BJ (cell line): ENCODE measurements around the gene NOTO. TPM values are rescaled to one million over a fixed set of nuclear protein-coding genes. Genes with fewer than 3 reads are reported as not detected.
A peak's percentile ranks its signal among the peaks of the same experiment; 100 is the strongest.
"Not testable (repeated sequence)": the region's sequence is repeated elsewhere in the genome, so short reads cannot be mapped to it uniquely, and the experiment has no call there.

Source experiments
- CTCF ChIA-PET: fragments of 350-600 bp; formaldehyde crosslinking; extraction: SDS; loops from one replicate; lab custom pipeline; 2021; ENCODE audit warnings: antibody characterized with exemption, inconsistent platforms; lab: Yijun Ruan, JAX
- POLR2A ChIA-PET: fragments of 300-600 bp; sonication (Branson Sonifier 250); formaldehyde crosslinking; extraction: SDS; loops from one replicate; lab custom pipeline; 2021; ENCODE audit warnings: antibody characterized with exemption; lab: Charles Lee
- DNase-seq: peaks from one replicate; pipeline ENCODE4 v3.0.0-alpha.2; 2011; ENCODE audit warnings: low read depth
- H3K27me3 ChIP-seq: 2 replicates; pipeline ENCODE4 v1.6.0; 2011; ENCODE audit warnings: low read length; ENCODE audit not compliant: control insufficient read depth, insufficient read depth
- H3K36me3 ChIP-seq: 2 replicates; pipeline ENCODE4 v1.5.1; 2011; ENCODE audit warnings: low read length; ENCODE audit not compliant: control insufficient read depth, insufficient read depth
- H3K4me3 ChIP-seq: 2 replicates; pipeline ENCODE4 v1.5.1; 2011; ENCODE audit warnings: low read depth, mild to moderate bottlenecking, control low read depth, low read length
- CTCF ChIP-seq: IDR thresholded peaks from 2 replicates; pipeline ENCODE4 v1.5.1; 2011; ENCODE audit warnings: low read depth, mild to moderate bottlenecking, control low read depth, inconsistent platforms, low read length, moderate library complexity; ENCODE audit not compliant: insufficient read depth
- polyA minus RNA-seq: library from RNA; depleted of rRNA, polyadenylated mRNA; stranded (reverse); fragments of >200 nt; gene quantifications from 2 replicates; pipeline ENCODE4 v1.2.3, GENCODE V29; 2011; rRNA and poly(A)+ RNA removed
- polyA plus RNA-seq: library from polyadenylated mRNA; depleted of rRNA; stranded (reverse); fragments of >200 nt; gene quantifications from 2 replicates; pipeline ENCODE4 v1.2.3, GENCODE V29; 2011; rRNA removed

Gene NOTO
- polyA plus RNA-seq (not detected in 2 replicates), polyA minus RNA-seq (not detected in 2 replicates)

- POLR2A ChIA-PET = no interaction called here
- CTCF ChIA-PET = interaction anchor here (1.2 to 4.5 kb wide), 4 partner anchors 10 to 38 kb away, joined by 3 to 16 read pairs (median 3); no protein-coding TSS in a partner anchor
Measured at GRCh38 chr2:73202156-73203054, at the start of gene NOTO. Gene NOTO (plus strand): TSS chr2:73202574. CDS start chr2:73202667, 93 bp downstream.

GRCh38 chr2:73156539-73157124 lies 45.7 kb upstream of the NOTO start:
- POLR2A ChIA-PET = no interaction called here
- TF ChIP-seq CTCF = peak; percentile 94
- no peak overlapping the region for H3K4me3 ChIP-seq
- H3K27me3 ChIP-seq = peaks cover 6% of the 10 kb centered on the region
- no peak for DNase-seq
- CTCF ChIA-PET = interaction anchor here (0.6 to 10.5 kb wide), 42 partner anchors 10 to 269 kb away, joined by 3 to 326 read pairs (median 5); partner anchors contain the start of genes RAB11FIP5, SFXN5 and SPR
- no peaks in the 10 kb centered on the region for H3K36me3 ChIP-seq

More at GRCh38 chr2:73202156-73203054, at the start of gene NOTO:
- peaks cover 31% of the 10 kb centered on the region for H3K27me3 ChIP-seq
- no peak for DNase-seq
- no peak within 1 kb of the TSS for H3K4me3 ChIP-seq
- H3K36me3 ChIP-seq = no peaks in the 10 kb centered on the region
- no peak for TF ChIP-seq CTCF

- Histone ChIP-seq H3K4me3 (no peak overlapping the region), H3K27me3 (peaks cover 6% of the 10 kb centered on the region), H3K36me3 (no peaks in the 10 kb centered on the region)
- POLR2A ChIA-PET = no interaction called here
- no peak for TF ChIP-seq CTCF
- no peak for DNase-seq
- CTCF ChIA-PET = interaction anchor here (0.6 to 10.5 kb wide), 29 partner anchors 10 to 930 kb away, joined by 3 to 326 read pairs (median 4); partner anchors contain the start of gene SFXN5
Measured at GRCh38 chr2:73162856-73163391, 39.5 kb upstream of the NOTO start.

- ChIA-PET CTCF (interaction anchor here (0.6 to 3.1 kb wide), 39 partner anchors 9 to 931 kb away, joined by 3 to 45 read pairs (median 3); partner anchors contain the start of genes NOTO and SFXN5), POLR2A (no interaction called here)
- DNase-seq = no peak
- H3K27me3 ChIP-seq = peaks cover 6% of the 10 kb centered on the region
- H3K36me3 ChIP-seq = no peaks in the 10 kb centered on the region
- TF ChIP-seq CTCF = peak; percentile 85
- H3K4me3 ChIP-seq = no peak overlapping the region
Measured at GRCh38 chr2:73163483-73164367, 38.6 kb upstream of the NOTO start.

- H3K36me3 ChIP-seq, H3K4me3 ChIP-seq, POLR2A ChIA-PET, H3K27me3 ChIP-seq, DNase-seq, CTCF ChIA-PET: not testable (repeated sequence)
Measured at GRCh38 chr2:73165978-73166377, 36.4 kb upstream of the NOTO start.

- H3K36me3 ChIP-seq, CTCF ChIA-PET: not testable (repeated sequence)
Measured at GRCh38 chr2:73166813-73167212, 35.6 kb upstream of the NOTO start.

GRCh38 chr2:73168348-73168747 lies 34.0 kb upstream of the NOTO start:
- H3K36me3 ChIP-seq, H3K27me3 ChIP-seq, H3K4me3 ChIP-seq, POLR2A ChIA-PET, DNase-seq: not testable (repeated sequence)
- CTCF ChIA-PET = interaction anchor here (1.0 to 1.1 kb wide), 2 partner anchors 9 to 273 kb away, joined by 4 to 6 read pairs; no protein-coding TSS in a partner anchor

More at GRCh38 chr2:73166813-73167212, 35.6 kb upstream of the NOTO start:
- POLR2A ChIA-PET, H3K4me3 ChIP-seq, DNase-seq, H3K27me3 ChIP-seq: not testable (repeated sequence)
